HG03045 (cell line): ENCODE results near the gene C6.
"Not testable (repeated sequence)": the region's sequence is repeated elsewhere in the genome, so short reads cannot be mapped to it uniquely, and the experiment has no call there.

ENCODE experiments used
- ATAC-seq: cut with Tn5 transposase; IDR thresholded peaks from one replicate; pipeline ENCODE4 v1.9.1; 2021; ENCODE audit warnings: mild to moderate bottlenecking, moderate library complexity; ENCODE audit not compliant: unreplicated experiment

Gene C6

DNA sequence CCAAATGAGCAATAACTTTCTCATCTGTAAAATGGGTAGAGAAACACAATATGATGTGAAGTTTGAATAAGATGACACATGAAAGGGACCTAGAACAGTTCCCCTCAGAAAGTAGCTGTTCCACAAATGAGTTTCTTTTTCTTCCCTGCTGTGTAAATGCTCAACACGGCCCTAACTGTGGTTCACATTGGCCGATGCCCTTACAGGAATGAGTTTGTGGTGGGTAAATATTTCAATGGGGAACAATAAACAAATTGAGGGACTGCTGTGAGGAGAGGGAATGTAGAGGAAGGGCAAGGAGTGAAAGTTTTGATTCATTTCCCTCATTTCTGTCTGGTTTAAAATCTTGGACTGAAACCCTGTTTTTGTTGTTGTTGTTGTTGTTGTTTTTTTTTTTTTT lies 12.8 kb downstream of the C6 start:
- no peak for ATAC-seq

DNA sequence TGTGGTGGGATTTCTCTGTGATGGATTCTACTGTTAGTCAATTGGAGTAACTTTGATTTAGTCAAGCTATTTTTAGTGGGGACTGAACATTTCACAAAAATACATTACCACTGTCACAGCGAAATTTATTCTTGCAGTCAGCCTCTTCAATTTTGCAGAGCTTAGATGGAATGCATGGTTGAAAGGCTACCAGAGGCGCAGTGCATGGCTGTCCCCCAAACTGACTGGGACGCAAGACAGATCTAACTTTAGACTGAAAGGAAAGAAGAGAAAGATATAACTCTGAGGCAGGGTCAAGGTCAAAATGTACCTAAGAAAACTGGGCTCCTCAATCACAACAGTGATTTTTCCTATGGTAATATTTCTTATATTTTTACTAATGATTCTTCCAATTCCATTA lies 13.7 kb downstream of the C6 start:
- ATAC-seq, result no peak

DNA sequence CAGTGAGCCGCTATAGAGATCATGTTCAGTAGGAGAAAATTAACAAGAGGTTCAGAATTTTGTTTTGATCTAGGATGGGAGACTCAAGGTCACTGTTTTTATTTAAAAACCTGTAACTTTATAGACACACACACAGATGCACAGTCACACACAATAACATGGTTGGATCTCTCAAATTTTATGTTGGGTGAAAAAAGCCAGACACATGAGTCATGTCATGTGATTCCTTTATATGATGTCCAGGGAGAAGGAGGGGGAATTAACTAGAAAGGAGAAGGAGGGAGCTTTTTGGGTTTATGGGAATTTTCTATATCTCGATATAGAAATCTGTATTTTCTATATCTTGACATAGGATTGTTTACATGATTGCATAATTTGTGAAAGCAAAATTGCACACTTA lies 17.1 kb downstream of the C6 start:
- no peak for ATAC-seq

DNA sequence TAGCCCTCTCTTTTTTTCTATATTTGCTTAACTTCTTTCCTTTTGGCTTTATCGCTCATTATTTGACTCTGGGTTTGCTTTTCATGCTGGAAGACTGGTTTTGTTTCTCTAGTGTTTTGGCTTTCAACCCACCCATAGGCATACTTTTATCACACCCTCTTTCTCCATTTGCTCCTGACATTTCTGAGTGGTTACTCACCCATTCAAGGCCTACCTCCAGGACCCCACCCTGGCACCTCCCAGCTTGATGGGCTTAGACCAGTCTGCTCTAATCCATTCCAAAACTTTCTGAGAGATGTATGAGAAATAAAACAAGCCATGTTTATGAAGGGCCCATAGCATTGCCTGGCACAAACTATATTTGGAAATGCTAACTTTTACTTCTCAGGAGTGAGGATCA lies 18.1 kb downstream of the C6 start:
- ATAC-seq, result no peak

DNA sequence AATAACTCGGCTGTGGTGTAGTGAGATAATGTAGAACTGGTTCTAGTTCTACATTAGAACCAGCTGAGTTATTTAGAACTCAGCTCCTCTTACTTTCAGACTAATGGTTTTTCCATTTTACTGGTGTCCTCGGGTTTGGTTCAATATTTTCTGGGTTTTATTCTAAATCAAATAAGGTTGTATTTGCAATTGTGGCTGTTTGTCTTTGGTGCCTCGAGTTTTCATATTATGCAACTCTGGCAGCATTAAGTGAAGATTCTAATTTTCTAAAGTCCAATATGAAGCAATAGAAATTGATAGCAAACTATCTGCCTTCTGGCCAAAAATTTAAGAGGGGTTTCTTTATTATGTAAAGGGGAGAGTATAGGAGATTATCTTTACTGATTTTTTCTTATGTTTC lies 19.0 kb downstream of the C6 start:
- ATAC-seq, result no peak

DNA sequence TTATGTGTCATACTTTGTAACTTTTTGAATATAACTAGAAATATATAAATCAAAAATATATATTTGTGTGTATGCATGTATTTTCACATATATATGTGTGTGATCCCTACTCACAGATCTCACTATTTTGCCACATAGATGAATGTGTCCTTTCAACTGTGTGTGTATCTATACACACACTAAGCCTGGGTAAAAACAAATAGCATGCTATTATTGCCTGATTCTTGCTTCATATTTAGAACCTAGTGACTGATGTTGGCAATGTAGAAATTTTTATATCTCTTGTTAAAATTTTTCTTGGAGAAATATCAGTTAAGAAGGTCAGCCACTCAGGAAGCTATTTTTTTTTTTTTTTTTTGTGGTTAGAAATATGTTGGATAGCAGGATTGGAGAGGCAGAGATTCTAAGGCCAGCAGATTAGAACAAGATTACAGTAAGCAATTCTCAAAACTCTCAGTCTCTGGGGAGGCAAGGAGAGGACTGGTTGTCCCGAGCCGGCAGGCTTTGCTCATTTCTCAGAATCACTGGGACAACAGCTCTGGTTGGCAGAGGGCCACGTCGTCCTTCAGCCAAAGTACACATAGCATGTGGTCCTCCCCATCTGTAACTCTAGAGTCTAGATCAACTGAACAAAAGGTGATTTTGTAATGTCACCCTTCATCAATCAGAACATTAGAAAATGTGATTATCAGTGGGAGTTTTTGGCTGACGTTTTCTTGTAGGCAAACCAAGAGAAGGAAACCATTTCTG lies 19.7 kb downstream of the C6 start:
- no peak for ATAC-seq

DNA sequence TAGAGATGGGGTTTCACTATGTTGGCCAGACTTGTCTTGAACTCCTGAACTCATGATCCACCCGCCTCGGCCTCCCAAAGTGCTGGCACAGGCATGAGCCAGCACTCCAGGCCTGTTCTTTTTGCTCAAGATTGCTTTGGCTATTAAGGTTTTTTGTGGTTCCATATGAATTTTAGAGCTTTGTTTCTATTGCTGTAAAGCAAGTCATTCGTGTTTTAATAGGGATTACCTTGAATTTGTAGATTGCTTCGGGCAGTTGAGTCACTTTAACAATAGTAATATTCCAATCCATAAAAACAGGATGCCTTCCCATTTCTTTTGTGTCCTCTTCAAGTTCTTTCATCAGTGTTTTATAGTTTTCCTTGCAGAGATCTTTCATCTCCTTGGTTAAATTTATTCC lies 22.1 kb downstream of the C6 start:
- no peak for ATAC-seq

DNA sequence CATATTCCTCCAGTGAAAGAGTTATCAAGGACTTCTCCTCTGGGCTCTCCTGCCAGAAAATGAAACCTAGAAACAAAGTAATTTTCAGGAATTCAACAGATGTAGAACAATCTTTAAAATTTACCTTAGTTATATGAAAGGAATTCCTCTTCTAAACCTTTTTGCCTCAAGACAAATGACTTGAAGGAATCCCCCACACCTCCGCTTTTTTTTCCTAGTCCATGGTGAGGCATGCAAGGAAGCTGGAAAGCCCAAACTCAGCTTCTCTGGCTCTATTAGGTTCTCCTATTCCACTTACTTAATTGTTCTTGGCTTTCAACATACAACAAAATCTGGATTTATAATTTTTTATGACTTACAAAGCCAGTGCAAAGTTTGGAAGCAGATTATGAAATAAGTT lies 27.2 kb downstream of the C6 start:
- ATAC-seq, result no peak

DNA sequence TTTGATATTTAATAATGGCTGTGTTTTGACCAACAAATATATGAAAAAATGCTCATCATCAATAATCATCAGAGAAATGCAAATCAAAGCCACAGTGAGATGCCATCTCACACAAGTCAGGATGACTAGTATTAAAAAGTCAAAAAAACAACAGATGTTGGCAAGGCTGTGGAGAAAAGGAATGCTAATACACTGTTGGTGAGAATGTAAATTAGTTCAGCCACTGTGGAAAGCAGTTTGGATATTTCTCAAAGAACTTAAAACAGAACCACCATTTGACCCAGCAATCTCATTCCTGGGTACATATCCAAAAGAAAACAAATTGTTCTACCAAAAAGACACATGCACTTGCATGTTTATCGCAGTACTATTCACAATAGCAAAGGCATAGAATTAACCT lies 30.0 kb downstream of the C6 start:
- not testable (repeated sequence) for ATAC-seq

DNA sequence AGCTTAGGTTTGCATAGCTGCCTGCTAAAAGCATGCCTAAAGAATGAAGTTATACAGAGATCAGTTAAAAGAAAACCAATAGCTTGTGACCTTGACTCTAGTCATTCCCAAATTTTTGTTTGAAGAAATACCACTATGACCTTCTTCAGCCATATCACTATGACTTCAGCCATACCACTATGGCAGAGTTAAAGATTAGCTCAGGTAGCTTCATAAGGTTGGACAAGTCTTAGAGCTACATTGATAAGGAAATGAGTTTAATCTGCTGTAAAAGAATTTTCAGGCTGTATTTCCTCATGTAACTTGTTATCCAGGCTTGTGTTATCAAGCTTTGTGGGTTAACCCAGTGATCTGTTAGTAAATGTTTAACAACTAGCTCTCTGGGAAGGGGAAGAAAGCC lies 30.7 kb downstream of the C6 start:
- ATAC-seq, result no peak

DNA sequence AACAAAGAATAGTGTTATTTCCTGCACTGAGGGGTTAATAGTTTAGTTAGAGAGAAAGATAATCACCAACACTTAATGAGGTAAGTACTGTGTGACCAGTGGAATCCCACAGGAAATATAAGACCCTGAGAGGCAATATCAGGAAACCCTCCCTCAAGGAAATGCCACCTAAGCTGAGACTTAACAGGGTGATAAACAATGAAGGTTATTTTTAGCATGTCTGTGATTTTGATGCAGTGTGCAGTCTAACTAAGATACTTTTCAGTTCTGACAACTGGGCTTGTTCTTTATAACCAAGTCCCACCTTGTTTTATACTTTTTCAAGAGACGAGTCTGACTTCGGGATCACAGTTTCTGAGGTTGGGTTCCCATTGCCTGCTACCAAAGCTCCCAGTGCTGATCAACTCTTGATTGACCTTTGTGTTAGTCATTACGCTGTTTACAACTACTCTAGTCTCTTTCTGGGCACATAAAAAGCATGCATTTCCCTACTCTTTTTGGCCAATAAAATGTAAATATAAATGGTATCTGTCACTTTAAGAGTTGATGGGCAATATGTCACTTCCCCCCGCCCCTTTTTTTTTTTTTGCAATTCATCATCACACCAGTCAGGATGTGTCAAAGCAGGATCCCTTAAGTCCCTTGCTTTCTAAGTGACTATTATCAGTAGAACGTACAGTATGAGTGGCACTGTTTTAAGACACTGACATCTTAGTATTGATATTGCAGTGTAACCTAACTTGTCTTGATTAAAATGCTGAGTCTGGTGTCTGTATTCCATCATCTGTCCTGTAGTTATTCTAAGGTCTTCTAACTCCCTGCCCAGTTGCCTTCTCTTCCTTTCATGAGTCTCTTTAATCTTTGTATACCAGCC lies 31.4 kb downstream of the C6 start:
- no peak for ATAC-seq

DNA sequence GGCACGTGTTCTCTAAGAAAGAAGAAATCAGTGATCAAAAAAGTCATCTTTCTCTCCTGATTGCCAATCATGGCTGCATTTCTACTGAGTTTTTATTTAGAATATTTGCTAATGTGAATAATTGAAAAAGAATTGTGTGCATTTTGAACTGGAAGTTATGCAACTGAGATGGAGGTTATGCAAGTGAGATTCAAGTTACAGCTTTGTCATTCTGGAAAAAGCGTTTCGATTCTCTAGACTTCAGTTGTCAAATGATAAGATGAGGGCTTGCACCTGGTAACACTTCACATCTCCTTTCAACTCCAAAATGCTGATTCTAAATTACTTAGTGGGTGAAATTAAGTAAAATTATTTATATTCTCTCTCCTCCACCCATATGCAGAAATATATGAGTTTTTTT lies 36.4 kb downstream of the C6 start:
- no peak for ATAC-seq

DNA sequence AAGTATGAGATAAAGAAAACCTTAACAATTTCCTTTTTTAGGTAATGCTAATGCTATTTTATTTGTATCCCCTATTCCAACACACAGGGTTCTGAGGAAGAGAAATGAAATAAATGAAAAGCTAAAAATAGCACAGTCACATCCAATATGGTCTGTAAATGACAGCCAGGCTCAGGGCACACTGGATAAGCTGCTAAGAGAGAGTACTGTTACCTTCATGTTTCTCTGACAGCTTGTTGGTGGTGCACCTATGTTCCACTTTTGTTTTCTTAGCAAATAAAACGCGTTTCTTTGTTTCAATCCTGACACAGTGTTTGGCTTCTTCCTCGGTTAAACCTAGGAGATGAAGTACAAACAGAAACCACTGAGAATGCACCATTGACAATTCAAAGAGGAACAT lies 41.3 kb downstream of the C6 start:
- no peak for ATAC-seq

DNA sequence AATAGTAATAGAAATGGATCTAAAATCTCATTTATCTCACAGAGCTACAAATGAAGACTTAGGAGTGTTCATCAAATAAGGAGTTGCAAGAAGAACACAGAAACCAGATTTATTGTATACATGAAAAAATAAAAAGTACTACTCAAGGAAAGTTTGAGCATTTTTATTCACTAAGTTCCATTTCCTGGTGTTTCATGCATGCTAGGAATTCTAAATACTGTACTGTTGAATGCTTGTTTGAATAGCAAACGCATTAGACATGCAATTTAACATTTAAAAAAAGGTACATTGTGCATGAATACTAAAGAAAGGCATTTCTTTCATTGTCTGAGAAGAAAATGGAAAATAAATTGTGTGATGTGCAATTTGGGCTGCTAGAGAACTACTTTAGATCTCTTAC lies 52.1 kb downstream of the C6 start:
- ATAC-seq, result no peak

DNA sequence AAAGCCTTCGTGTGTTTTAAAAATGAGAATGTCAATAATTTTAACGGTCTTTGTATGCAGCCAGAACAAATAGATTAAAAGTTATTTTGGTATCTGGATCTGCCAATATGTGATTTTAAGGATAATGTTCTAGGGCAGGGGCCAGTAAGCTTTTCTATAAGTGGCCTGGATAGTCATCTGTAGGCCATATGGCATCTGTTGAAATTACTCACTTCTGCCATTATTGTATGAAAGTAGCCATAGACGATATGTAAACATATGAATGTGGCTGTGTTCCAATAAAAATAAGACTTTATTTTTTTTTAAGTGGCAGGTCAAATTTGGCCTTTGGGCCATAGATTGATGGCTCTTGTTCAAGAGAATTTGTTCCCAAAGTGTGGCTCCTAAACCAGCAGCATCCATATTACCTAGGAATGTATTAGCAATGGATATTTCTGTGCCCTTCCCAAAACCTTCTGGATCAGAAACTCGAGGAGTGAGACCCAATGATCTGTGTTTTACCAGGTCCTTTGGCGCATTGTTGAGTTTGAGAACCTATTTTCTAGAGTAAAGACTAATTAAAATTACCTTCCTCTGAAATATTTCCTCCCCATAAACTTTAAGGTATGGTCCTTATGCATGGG lies 55.9 kb downstream of the C6 start:
- ATAC-seq, result no peak

DNA sequence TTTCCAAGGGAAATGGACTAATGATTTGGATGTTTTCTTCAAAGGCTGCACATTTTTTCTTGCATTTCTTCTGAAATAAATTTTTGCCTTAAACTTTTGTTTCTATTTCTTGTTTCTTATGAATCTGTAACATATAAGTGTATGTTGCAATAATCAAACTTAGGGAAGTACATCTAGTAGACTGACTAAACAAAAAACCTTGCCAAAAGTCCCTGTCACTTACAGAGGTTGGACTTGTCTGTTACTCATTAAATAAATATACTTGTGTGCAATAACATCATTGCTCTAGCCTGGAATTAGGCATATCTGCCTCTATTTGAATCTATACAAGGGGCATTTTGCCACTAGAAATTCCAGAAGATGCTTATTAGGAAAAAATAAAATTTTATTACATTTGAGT lies 56.6 kb downstream of the C6 start:
- ATAC-seq, result no peak

DNA sequence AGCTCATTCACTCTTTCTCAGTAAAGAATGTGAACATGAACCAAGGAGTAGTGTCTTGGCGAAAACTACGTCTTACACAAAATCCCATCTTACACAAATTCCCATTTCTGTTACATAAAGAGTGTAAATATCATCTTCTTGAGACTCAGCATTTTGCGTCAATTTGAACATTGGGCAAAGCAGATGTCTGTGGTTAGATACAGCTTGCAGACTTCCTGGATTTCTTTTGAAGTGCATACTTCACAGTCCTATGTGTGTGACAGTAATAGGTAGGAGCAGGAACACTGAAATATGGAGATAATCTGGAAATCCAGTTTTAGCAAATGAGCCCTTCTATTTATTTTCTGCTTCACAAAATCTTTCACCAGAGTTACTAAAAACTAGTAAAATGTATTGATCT lies 58.8 kb downstream of the C6 start:
- ATAC-seq, result no peak

DNA sequence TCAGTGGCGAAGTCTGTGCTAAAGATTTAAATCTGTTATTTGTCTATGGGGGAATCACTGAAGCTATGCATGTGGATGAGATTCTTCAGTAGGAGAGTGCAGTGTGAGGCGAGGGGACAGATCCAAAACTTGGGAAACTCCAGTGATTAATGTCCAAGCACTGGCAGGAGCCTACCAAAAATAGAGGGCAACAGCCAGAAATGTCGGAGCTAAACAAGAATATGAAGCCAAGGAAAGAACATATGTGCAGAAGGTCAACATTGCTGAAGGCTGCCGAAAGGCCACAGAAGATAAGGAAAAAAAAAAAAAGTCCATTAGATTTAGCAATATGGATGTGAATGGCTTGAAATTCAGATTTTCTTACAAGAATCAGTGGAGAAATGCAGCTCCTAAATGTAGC lies 61.8 kb downstream of the C6 start:
- no peak for ATAC-seq

DNA sequence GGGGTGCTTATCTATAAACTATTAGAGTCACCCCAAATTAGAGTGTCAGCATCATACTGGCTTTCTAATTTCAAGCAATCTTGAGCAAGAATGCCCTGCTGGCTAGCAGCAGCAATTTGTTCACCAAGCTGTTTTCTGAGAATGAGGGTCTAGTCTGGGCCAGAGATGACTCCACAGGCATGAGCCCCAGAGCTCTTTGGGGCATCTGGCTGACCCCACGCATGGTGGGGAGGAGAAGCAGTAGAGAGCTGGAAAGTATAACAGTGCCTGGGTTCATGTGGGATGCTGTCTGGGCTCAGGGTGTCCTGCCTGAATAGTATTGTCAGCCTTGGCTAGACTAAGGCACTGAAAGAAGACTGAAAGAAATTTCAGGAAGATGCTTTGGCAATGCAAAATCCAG lies 64.9 kb downstream of the C6 start:
- no peak for ATAC-seq

DNA sequence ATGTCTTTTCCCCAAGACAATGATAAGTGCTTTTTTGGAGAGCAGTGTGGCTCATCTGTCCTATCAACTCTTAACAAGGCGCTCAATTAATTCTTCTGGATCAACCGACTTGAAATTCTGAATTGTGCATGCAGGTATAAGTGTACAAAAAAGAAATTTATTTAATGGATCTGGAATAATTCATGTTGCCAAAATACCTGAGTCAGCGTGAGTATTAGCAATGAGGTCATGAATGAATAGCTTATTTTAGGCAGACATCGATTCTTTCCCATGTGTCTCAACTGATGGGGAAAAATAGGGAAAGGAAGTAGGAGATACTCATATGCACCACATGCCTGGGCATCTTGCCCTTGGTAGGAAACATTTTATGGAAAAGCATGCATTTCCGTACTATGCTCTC lies 68.0 kb downstream of the C6 start:
- no peak for ATAC-seq

DNA sequence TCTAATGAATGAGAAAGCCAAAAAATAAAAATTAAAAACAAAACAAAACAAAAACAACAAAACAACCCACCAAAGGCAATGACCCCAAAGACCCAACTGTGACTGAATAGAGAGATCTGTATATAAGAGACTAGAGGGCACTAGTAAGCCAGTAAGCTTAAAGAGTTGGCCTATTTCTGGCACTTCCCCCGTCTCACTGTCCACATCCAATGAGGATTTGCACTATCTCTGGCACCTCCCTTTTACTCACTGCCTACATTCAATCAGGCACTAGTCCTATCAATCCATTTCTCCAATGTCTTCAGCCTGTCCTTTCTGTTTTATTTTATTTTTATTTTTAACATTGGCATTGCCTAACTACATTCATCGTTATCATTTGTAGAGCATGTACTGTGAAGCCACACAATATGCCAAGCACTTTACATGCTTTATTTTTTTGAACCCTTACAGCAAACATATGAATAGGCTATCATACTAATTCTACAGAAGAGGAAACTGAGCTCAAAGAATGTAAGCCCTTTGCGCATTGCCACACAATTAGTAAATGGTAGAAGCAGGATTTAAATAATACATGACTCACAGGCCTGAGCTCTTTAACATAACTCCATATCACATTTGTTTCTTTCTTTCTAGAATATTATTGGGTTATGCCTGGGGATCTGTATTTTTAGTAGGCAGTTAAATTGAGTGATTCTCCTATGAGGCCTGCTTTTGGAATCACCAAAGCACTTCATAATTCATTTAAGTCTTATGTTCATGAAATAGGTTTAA lies 70.0 kb downstream of the C6 start:
- no peak for ATAC-seq
